HEK293 (cell line): ENCODE data around the gene RBM20.

Experiments
- CTCF ChIA-PET: fragments of 350-600 bp; formaldehyde crosslinking; extraction: SDS; loops from one replicate; lab custom pipeline; 2021; ENCODE audit warnings: antibody characterized with exemption; lab: Yijun Ruan, JAX
- POLR2A ChIA-PET: fragments of 300-600 bp; formaldehyde crosslinking; extraction: SDS; loops from one replicate; lab custom pipeline; 2020; ENCODE audit warnings: antibody characterized with exemption, inconsistent platforms; lab: Yijun Ruan, JAX
- H3K27ac ChIP-seq: fragments of 200-500 bp; sonication (Bioruptor generic); 2 replicates; pipeline ENCODE4 v1.5.1; 2014; ENCODE audit warnings: low read depth, low read length, control low read depth, inconsistent platforms; ENCODE audit errors: extremely low read depth
- H3K36me3 ChIP-seq, 2 experiments: fragments of 200-500 bp in 1 of 2; sonication (Bioruptor generic) in 1 of 2; 1 replicate in 1 of 2; 2 replicates in 1 of 2; pipeline ENCODE4 v1.5.1; 2014 to 2017; ENCODE audit warnings: inconsistent platforms in 2 of 2, low read length in 2 of 2; ENCODE audit not compliant: control insufficient read depth in 2 of 2, insufficient read depth in 1 of 2
- H3K4me1 ChIP-seq: fragments of 200-500 bp; sonication (Bioruptor generic); 2 replicates; pipeline ENCODE4 v1.5.1; 2014; ENCODE audit warnings: mild to moderate bottlenecking, low read length, inconsistent platforms; ENCODE audit not compliant: control insufficient read depth, insufficient read depth
- H3K4me3 ChIP-seq: 2 replicates; pipeline ENCODE4 v1.5.1; 2011; ENCODE audit warnings: low read depth, mild to moderate bottlenecking, control low read depth, low read length, moderate library complexity
- H3K9me3 ChIP-seq: fragments of 200-500 bp; sonication (Bioruptor generic); 2 replicates; pipeline ENCODE4 v1.5.1; 2014; ENCODE audit warnings: low read depth, low read length, inconsistent platforms; ENCODE audit not compliant: control insufficient read depth, insufficient read depth
- ATF2 ChIP-seq: fragments of 450-650 bp; formaldehyde crosslinking; IDR thresholded peaks from 2 replicates; pipeline ENCODE4 v1.5.1; 2016; ENCODE audit warnings: missing biosample characterization, missing genetic modification characterization, low read depth
- BCL11B ChIP-seq: fragments of 450-650 bp; formaldehyde crosslinking; IDR thresholded peaks from 2 replicates; pipeline ENCODE4 v1.5.1; 2016; ENCODE audit warnings: low read depth, missing biosample characterization, missing genetic modification characterization
- PRDM1 ChIP-seq: fragments of 450-650 bp; formaldehyde crosslinking; IDR thresholded peaks from 2 replicates; pipeline ENCODE4; 2016; ENCODE audit warnings: missing biosample characterization, missing genetic modification characterization
- ZBTB1 ChIP-seq: fragments of 450-650 bp; formaldehyde crosslinking; IDR thresholded peaks from 2 replicates; pipeline ENCODE4 v1.5.1; 2016; ENCODE audit warnings: missing biosample characterization, missing genetic modification characterization
- ZNF280C ChIP-seq: fragments of 450-650 bp; formaldehyde crosslinking; IDR thresholded peaks from 2 replicates; pipeline ENCODE4 v1.5.1; 2016; ENCODE audit warnings: missing biosample characterization, missing genetic modification characterization
- ZNF335 ChIP-seq: fragments of 450-650 bp; formaldehyde crosslinking; conservative IDR thresholded peaks from 2 replicates; pipeline ENCODE4 v1.5.1; 2016; ENCODE audit warnings: missing biosample characterization, missing genetic modification characterization
- ZNF350 ChIP-seq: fragments of 450-650 bp; formaldehyde crosslinking; IDR thresholded peaks from 2 replicates; pipeline ENCODE4 v1.5.0; 2017; ENCODE audit warnings: missing biosample characterization, mild to moderate bottlenecking, missing genetic modification characterization
- ZNF362 ChIP-seq: fragments of 450-650 bp; formaldehyde crosslinking; IDR thresholded peaks from 2 replicates; pipeline ENCODE4 v1.5.1; 2016; ENCODE audit warnings: missing biosample characterization, missing genetic modification characterization
- ZNF518A ChIP-seq: fragments of 450-650 bp; formaldehyde crosslinking; conservative IDR thresholded peaks from 2 replicates; pipeline ENCODE4 v1.5.1; 2016; ENCODE audit warnings: low read depth, missing biosample characterization, missing genetic modification characterization
- ZNF610 ChIP-seq: fragments of 450-650 bp; formaldehyde crosslinking; IDR thresholded peaks from 2 replicates; pipeline ENCODE4 v1.5.1; 2016; ENCODE audit warnings: missing biosample characterization, missing genetic modification characterization, borderline replicate concordance
- ZNF701 ChIP-seq: fragments of 450-650 bp; formaldehyde crosslinking; IDR thresholded peaks from 2 replicates; pipeline ENCODE4 v1.5.1; 2016; ENCODE audit warnings: missing biosample characterization, missing genetic modification characterization
- ZNF792 ChIP-seq: fragments of 450-650 bp; formaldehyde crosslinking; IDR thresholded peaks from 2 replicates; pipeline ENCODE4 v1.5.1; 2016; ENCODE audit warnings: missing biosample characterization, missing genetic modification characterization
- ZSCAN4 ChIP-seq: fragments of 450-650 bp; formaldehyde crosslinking; IDR thresholded peaks from 2 replicates; pipeline ENCODE4 v1.5.1; 2017; ENCODE audit warnings: missing biosample characterization, missing genetic modification characterization
- ZXDB ChIP-seq: fragments of 450-650 bp; formaldehyde crosslinking; IDR thresholded peaks from 2 replicates; pipeline ENCODE4 v1.5.1; 2016; ENCODE audit warnings: missing biosample characterization, missing genetic modification characterization
- TF ChIP-seq, protein P1 (sequence below): fragments of 450-650 bp; formaldehyde crosslinking; IDR thresholded peaks from 2 replicates; pipeline ENCODE4 v1.5.1; 2016; ENCODE audit warnings: missing biosample characterization, missing genetic modification characterization

RBM20 gene

GRCh38 chr10:110810625-110811024 lies 166.5 kb downstream of the RBM20 start:
- no peak overlapping the region for H3K27ac ChIP-seq
- CTCF ChIA-PET, result interaction anchor here (0.5 kb wide), 1 partner anchor 61 kb away, joined by 3 read pairs; no protein-coding TSS in a partner anchor
- no peaks in the 10 kb centered on the region for H3K4me1 ChIP-seq
- H3K9me3 ChIP-seq, result no peaks in the 10 kb centered on the region
- TF ChIP-seq ZNF280C (no peak), ZNF792 (tag by site-specific recombination) (no peak), BCL11B (tag by site-specific recombination) (no peak), ZNF335 (tag by site-specific recombination) (no peak), ZNF518A (no peak), ZNF350 (tag by site-specific recombination) (no peak), ZSCAN4 (peak; percentile 96)
- POLR2A ChIA-PET, result no interaction called here
- peaks cover 0 to 25% of the 10 kb centered on the region in 2 experiments for H3K36me3 ChIP-seq
- no peak overlapping the region for H3K4me3 ChIP-seq

DNA sequence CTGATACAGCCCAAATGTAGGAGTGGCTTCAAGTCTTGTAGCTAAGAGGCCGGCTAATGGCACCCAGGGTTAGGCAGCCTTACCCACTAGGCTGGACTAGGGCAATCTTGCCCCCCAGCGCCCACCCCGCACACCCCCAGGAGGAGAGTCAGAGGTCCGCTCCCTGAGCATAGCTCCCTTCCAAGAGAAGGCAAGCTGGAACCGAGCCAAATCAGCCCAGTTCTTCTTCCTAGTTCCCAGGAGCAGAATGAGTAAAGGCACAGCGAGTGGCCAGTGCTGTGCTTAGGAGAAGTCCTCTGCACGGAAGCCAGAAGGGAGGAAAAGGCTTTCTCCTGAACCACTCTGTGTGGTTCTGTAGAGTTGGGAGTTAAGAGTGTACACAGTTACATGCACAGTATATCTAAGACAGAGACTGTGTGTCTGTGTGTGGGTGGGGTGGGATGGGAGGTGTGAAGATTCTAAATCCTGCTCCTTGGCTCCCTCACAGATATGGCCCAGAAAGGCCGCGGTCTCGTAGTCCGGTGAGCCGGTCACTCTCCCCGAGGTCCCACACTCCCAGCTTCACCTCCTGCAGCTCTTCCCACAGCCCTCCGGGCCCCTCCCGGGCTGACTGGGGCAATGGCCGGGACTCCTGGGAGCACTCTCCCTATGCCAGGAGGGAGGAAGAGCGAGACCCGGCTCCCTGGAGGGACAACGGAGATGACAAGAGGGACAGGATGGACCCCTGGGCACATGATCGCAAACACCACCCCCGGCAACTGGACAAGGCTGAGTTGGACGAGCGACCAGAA lies 167.8 kb downstream of the RBM20 start:
- peaks cover 0 to 25% of the 10 kb centered on the region in 2 experiments for H3K36me3 ChIP-seq
- POLR2A ChIA-PET, result no interaction called here
- no peaks in the 10 kb centered on the region for H3K4me1 ChIP-seq
- no peak overlapping the region for H3K4me3 ChIP-seq
- TF ChIP-seq ZNF362 (tag by site-specific recombination) (no peak), ZXDB (tag by site-specific recombination) (no peak), ZNF280C (no peak), ZBTB1 (tag by site-specific recombination) (no peak), ZNF701 (tag by site-specific recombination) (no peak), ATF2 (tag by site-specific recombination) (no peak), ZNF335 (tag by site-specific recombination) (no peak), PRDM1 (tag by site-specific recombination) (no peak), ZNF610 (tag by site-specific recombination) (no peak)
- TF ChIP-seq, protein P1, sequence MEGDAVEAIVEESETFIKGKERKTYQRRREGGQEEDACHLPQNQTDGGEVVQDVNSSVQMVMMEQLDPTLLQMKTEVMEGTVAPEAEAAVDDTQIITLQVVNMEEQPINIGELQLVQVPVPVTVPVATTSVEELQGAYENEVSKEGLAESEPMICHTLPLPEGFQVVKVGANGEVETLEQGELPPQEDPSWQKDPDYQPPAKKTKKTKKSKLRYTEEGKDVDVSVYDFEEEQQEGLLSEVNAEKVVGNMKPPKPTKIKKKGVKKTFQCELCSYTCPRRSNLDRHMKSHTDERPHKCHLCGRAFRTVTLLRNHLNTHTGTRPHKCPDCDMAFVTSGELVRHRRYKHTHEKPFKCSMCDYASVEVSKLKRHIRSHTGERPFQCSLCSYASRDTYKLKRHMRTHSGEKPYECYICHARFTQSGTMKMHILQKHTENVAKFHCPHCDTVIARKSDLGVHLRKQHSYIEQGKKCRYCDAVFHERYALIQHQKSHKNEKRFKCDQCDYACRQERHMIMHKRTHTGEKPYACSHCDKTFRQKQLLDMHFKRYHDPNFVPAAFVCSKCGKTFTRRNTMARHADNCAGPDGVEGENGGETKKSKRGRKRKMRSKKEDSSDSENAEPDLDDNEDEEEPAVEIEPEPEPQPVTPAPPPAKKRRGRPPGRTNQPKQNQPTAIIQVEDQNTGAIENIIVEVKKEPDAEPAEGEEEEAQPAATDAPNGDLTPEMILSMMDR (tag by site-specific recombination), result no peak
- H3K27ac ChIP-seq, result no peak overlapping the region
- H3K9me3 ChIP-seq, result no peaks in the 10 kb centered on the region
- CTCF ChIA-PET, result no interaction called here
